H4 (cell line): ENCODE results near the gene CSNK2A2. TPM values are rescaled to one million over a fixed set of nuclear protein-coding genes. Genes with fewer than 3 reads are reported as not detected.
A peak's percentile ranks its signal among the peaks of the same experiment; 100 is the strongest.

ENCODE experiments used
- DNase-seq: peaks from one replicate; pipeline ENCODE4 v3.0.0-alpha.2; 2015; ENCODE audit warnings: low spot score
- total RNA-seq: library from RNA; depleted of rRNA; stranded (reverse); fragments of >200 nt; shearing (Covaris generic); gene quantifications from 2 replicates; pipeline ENCODE4 v1.2.3, GENCODE V29; 2014; rRNA removed

CSNK2A2 gene
- total RNA-seq = 21.0 and 26.6 TPM in 2 replicates

- DNase-seq = peak; percentile 32
These were observed at the start of gene CSNK2A2 for GRCh38 chr16:58198022-58198683. CSNK2A2 (minus strand) TSS chr16:58198106; CDS start chr16:58197736, 370 bp downstream.

- no peak for DNase-seq
These were observed 45.7 kb upstream of the CSNK2A2 start for GRCh38 chr16:58243528-58244004.

GRCh38 chr16:58236831-58237230 is 38.9 kb upstream of the CSNK2A2 start:
- DNase-seq = no peak

GRCh38 chr16:58236231-58236690 is 38.4 kb upstream of the CSNK2A2 start:
- peak; percentile 58 for DNase-seq

GRCh38 chr16:58235663-58236062 is 37.8 kb upstream of the CSNK2A2 start:
- DNase-seq = no peak

GRCh38 chr16:58234831-58235595 is 37.1 kb upstream of the CSNK2A2 start:
- DNase-seq = no peak

GRCh38 chr16:58230259-58230658 is 32.4 kb upstream of the CSNK2A2 start:
- DNase-seq = no peak

- DNase-seq = no peak
These were observed 28.9 kb upstream of the CSNK2A2 start for GRCh38 chr16:58226790-58227189.

GRCh38 chr16:58225965-58226602 is 28.2 kb upstream of the CSNK2A2 start:
- no peak for DNase-seq

GRCh38 chr16:58222532-58223316 is 24.8 kb upstream of the CSNK2A2 start:
- DNase-seq = no peak

- no peak for DNase-seq
These were observed 21.5 kb upstream of the CSNK2A2 start for GRCh38 chr16:58219432-58219831.

GRCh38 chr16:58218786-58219185 is 20.9 kb upstream of the CSNK2A2 start:
- DNase-seq = no peak

GRCh38 chr16:58217311-58217925 is 19.5 kb upstream of the CSNK2A2 start:
- DNase-seq = no peak

GRCh38 chr16:58212824-58213655 is 15.1 kb upstream of the CSNK2A2 start:
- no peak for DNase-seq

- DNase-seq = no peak
These were observed 13.9 kb upstream of the CSNK2A2 start for GRCh38 chr16:58211846-58212245.

- no peak for DNase-seq
These were observed 13.3 kb upstream of the CSNK2A2 start for GRCh38 chr16:58211245-58211644.

GRCh38 chr16:58205276-58206036 is 7.5 kb upstream of the CSNK2A2 start:
- DNase-seq = no peak

- DNase-seq = no peak
These were observed 3.3 kb upstream of the CSNK2A2 start for GRCh38 chr16:58201163-58201562.

GRCh38 chr16:58200004-58200797 is 2.3 kb upstream of the CSNK2A2 start:
- DNase-seq = no peak
